ENCODE data around the gene SACM1L. TPM values are rescaled to one million over a fixed set of nuclear protein-coding genes. Genes with fewer than 3 reads are reported as not detected.

SACM1L gene
- total RNA-seq, 2 donors from 2014 or later: 50.5 to 57.3 TPM

DNA sequence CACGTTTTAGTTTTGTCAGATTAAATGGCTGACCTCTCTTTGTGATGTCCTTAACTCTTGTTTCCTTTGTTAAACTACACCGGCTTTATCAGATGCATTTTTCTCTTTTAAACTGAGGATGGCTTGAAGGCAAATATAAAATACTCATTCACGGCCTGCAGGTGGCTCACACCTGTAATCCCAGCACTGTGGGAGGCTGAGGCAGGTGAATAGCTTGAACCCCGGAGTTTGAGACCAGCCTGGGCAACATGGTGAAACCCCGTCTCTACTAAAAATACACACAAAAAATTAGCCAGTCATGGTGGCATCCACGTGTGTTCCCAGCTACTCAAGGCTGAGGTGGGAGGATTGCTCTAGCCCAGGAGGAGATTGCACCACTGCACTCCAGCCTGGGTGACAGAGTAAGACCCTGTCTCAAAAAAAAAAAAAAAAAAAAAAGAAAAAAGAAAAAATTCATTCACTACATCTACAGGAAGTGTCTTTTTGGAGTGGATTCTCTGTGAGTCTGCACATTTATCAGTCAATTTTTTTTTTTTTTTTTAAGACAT lies 34.7 kb upstream of the SACM1L start:
- ATAC-seq (ENCODE audit: insufficient number of reproducible peaks, low FRiP score, low read depth) (no peak), DNase-seq (ENCODE audit: low spot score) (no peak)
- Histone ChIP-seq H3K4me3 (peak overlapping the region; percentile 41), H3K27ac (peak overlapping the region; percentile 63 to 80), H3K4me1 (ENCODE audit: control insufficient read depth in 1 of 2, low read depth in 2 of 2) (peaks cover 16 to 47% of the 10 kb centered on the region in 2 donors), H3K27me3 (replicated peaks; ENCODE audit: insufficient read depth) (no peaks in the 10 kb centered on the region), H3K9me3 (no peaks in the 10 kb centered on the region), H3K36me3 (no peaks in the 10 kb centered on the region)
- TF ChIP-seq CTCF (IDR thresholded peaks at IDR 0.05): no peak

DNA sequence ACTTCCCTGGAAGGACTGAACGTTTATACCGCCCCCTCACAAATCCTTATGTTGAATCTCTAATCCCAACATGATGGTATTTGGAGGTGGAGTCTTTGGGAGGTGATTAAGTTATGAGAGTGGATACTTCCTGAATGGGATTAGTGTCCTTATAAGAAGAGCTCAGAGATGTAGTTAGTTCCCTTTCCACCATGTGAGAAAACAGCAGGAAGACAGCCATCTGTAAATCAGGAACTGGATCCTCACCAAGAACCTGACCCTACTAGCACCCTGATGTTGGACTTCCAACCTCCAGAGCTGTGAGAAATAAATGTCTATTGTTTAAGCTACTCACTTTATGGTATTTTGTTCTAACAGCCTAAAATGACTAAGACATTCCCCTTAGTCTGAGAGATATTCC lies 33.3 kb upstream of the SACM1L start:
- TF ChIP-seq CTCF (IDR thresholded peaks at IDR 0.05): no peak
- DNase-seq (ENCODE audit: low spot score): no peak
- Histone ChIP-seq H3K27ac (peak overlapping the region; percentile 63 to 80), H3K4me1 (ENCODE audit: control insufficient read depth in 1 of 2, low read depth in 2 of 2) (peaks cover 26 to 57% of the 10 kb centered on the region in 2 donors), H3K27me3 (replicated peaks; ENCODE audit: insufficient read depth) (no peaks in the 10 kb centered on the region), H3K9me3 (no peaks in the 10 kb centered on the region), H3K4me3 (no peak overlapping the region), H3K36me3 (no peaks in the 10 kb centered on the region)
- no peak for ATAC-seq (ENCODE audit: insufficient number of reproducible peaks, low FRiP score, low read depth)

DNA sequence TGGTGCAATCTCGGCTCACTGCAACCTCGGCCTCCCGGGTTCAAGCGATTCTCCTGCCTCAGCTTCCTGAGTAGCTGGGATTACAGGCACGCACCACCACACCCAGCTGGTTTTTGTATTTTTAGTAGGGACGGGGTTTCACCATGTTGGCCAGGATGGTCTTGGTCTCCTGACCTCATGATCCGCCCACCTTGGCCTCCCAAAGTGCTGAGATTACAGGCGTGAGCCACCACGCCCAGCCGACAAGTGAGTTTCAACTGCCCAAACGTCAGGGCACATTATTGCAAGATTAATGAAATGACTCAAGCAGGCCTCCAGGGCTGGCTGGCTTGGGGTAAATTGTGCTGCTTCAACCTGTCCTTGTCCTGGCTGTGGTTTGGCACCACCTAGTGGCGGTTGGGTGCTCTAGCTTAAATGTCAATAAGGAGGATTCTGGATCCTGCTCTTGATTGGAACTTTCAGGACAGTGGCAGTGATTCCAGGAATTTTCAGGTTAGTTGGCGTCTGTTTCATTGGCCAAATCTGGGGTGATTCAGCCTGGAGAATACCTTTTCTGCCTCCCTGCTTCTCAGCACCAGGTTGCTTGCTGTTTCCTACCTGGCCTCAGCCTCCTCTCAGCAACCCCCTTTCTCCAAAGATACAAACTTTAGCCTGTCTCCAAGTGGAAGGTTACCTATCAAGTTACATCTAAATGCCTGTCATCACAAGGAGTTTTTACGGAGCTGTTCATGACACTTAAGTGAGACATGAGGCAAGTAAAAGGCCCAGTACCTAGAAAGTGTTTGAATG lies 32.4 kb upstream of the SACM1L start:
- no peak overlapping the region for H3K4me3 ChIP-seq
- peak; percentile 96 for TF ChIP-seq CTCF (IDR thresholded peaks at IDR 0.05)
- ATAC-seq (ENCODE audit: insufficient number of reproducible peaks, low FRiP score, low read depth) (peak; percentile 75), DNase-seq (ENCODE audit: low spot score) (peak; percentile 77)
- no peaks in the 10 kb centered on the region for H3K27me3 ChIP-seq (replicated peaks; ENCODE audit: insufficient read depth)
- no peaks in the 10 kb centered on the region for H3K9me3 ChIP-seq
- no peaks in the 10 kb centered on the region for H3K36me3 ChIP-seq
- H3K4me1 ChIP-seq (ENCODE audit: control insufficient read depth in 1 of 2, low read depth in 2 of 2): peaks cover 26 to 57% of the 10 kb centered on the region in 2 donors
- peak overlapping the region in 1 of 2 donors; percentile 80 for H3K27ac ChIP-seq

DNA sequence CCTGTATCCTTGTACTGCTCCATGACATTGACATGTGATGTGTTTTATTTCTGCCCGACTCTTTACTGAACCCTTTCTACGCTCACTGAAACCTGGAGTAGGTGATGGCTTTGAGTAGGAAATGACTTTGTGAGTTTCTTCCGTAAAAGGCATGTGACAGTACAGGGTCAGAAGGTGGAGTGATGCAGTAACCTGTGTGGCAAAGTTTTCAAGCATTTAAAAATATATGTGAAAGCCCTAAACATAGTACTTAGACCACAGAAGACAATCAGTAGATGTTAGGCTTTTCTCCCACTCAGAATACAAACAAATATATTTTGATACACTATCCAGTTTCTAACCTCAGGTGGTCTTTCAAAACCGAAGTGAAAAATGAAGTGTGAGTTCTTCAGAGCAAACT lies 31.3 kb upstream of the SACM1L start:
- DNase-seq (ENCODE audit: low spot score) (no peak), ATAC-seq (ENCODE audit: insufficient number of reproducible peaks, low FRiP score, low read depth) (no peak)
- Histone ChIP-seq H3K36me3 (no peaks in the 10 kb centered on the region), H3K9me3 (no peaks in the 10 kb centered on the region), H3K4me1 (ENCODE audit: control insufficient read depth in 1 of 2, low read depth in 2 of 2) (peaks cover 26 to 50% of the 10 kb centered on the region in 2 donors), H3K27ac (no peak overlapping the region), H3K27me3 (replicated peaks; ENCODE audit: insufficient read depth) (no peaks in the 10 kb centered on the region), H3K4me3 (no peak overlapping the region)
- TF ChIP-seq CTCF (IDR thresholded peaks at IDR 0.05): no peak

GRCh38 chr3:45659661-45660566 lies 29.3 kb upstream of the SACM1L start:
- TF ChIP-seq CTCF (IDR thresholded peaks at IDR 0.05): peak; percentile 88

More at GRCh38 chr3:45659661-45660566, 29.3 kb upstream of the SACM1L start:
- H3K27me3 ChIP-seq (replicated peaks; ENCODE audit: insufficient read depth): no peaks in the 10 kb centered on the region
- ATAC-seq (ENCODE audit: insufficient number of reproducible peaks, low FRiP score, low read depth): peak; percentile 16
- no peaks in the 10 kb centered on the region for H3K9me3 ChIP-seq
- peak overlapping the region in 1 of 2 donors; percentile 42 for H3K27ac ChIP-seq
- no peaks in the 10 kb centered on the region for H3K36me3 ChIP-seq
- H3K4me3 ChIP-seq: no peak overlapping the region
- no peak for DNase-seq (ENCODE audit: low spot score)
- H3K4me1 ChIP-seq (ENCODE audit: control insufficient read depth in 1 of 2, low read depth in 2 of 2): peaks cover 17 to 41% of the 10 kb centered on the region in 2 donors
